Prostate gland (tissue), 2 donors: ENCODE data around the gene FGF10.

ENCODE experiments used
- POLR2A ChIP-seq: fragments of 450-650 bp; IDR thresholded peaks from one replicate; pipeline ENCODE4 v1.6.1; 2016; ENCODE audit warnings: antibody characterized with exemption, mild to moderate bottlenecking
- POLR2AphosphoS5 ChIP-seq: sonication (generic); formaldehyde crosslinking; IDR thresholded peaks from one replicate; pipeline ENCODE4 v1.6.1; 2017; ENCODE audit warnings: antibody characterized with exemption
- TF ChIP-seq, protein P1 (sequence below), 4 experiments: fragments of 200-600 bp in 2 of 4; fragments of 450-650 bp in 2 of 4; sonication (generic) in 2 of 4; IDR thresholded peaks; 1 replicate in 3 of 4; 2 replicates in 1 of 4; pipeline ENCODE4 v1.5.1; 2016 to 2019; ENCODE audit warnings: antibody characterized with exemption in 4 of 4, mild to moderate bottlenecking in 2 of 4, moderate library complexity in 2 of 4

DNA sequence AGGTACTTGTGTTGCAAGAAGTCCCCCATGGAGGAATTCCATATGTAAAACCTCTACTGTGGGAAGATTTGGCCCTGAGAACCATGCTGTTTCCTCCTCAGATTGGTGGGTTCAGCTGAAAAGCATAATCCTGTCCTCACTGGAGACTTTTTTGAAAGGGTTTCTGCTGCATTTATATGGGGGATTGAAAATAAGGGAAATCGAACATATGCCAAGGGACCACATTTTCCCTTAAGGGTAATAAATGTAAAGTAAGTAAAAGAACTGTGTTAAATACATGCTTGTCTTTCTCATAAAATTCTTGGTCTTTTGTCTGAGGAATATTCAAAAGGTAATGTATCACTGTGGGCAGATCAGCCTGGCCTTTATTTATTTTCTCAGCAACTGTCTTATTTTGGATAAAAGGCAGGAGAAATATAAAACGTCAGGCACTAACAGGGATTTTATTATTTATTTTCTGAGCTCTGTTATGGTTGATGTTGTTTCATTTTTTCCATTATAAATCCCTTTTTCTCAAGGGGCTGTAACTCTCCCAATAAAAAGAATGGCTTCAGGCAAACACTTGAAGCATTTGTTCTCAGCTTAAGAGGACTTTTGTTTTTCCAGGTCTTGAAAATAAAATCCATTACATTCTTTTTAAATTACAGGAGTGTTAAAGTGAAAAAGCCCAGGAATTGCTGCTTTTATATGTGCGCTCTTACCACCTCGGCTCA lies 131.4 kb downstream of the FGF10 start:
- TF ChIP-seq, protein P1, sequence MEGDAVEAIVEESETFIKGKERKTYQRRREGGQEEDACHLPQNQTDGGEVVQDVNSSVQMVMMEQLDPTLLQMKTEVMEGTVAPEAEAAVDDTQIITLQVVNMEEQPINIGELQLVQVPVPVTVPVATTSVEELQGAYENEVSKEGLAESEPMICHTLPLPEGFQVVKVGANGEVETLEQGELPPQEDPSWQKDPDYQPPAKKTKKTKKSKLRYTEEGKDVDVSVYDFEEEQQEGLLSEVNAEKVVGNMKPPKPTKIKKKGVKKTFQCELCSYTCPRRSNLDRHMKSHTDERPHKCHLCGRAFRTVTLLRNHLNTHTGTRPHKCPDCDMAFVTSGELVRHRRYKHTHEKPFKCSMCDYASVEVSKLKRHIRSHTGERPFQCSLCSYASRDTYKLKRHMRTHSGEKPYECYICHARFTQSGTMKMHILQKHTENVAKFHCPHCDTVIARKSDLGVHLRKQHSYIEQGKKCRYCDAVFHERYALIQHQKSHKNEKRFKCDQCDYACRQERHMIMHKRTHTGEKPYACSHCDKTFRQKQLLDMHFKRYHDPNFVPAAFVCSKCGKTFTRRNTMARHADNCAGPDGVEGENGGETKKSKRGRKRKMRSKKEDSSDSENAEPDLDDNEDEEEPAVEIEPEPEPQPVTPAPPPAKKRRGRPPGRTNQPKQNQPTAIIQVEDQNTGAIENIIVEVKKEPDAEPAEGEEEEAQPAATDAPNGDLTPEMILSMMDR (IDR thresholded peaks at IDR 0.05): no peak
- TF ChIP-seq POLR2AphosphoS5 (no peak), POLR2A (no peak)
